Measurements from ENCODE around the gene CNTN1.

- TF ChIP-seq CTCF (IDR thresholded peaks at IDR 0.05) (no peak), EZH2 (IDR thresholded peaks at IDR 0.05; ENCODE audit: borderline replicate concordance, insufficient read depth, low read depth, low read length, poor library complexity, severe bottlenecking) (no peak)
These were observed 78.5 kb downstream of the CNTN1 start for GRCh38 chr12:40770781-40771180.
